ENCODE measurements around the gene SUCLG1.

- TF ChIP-seq, protein P1, sequence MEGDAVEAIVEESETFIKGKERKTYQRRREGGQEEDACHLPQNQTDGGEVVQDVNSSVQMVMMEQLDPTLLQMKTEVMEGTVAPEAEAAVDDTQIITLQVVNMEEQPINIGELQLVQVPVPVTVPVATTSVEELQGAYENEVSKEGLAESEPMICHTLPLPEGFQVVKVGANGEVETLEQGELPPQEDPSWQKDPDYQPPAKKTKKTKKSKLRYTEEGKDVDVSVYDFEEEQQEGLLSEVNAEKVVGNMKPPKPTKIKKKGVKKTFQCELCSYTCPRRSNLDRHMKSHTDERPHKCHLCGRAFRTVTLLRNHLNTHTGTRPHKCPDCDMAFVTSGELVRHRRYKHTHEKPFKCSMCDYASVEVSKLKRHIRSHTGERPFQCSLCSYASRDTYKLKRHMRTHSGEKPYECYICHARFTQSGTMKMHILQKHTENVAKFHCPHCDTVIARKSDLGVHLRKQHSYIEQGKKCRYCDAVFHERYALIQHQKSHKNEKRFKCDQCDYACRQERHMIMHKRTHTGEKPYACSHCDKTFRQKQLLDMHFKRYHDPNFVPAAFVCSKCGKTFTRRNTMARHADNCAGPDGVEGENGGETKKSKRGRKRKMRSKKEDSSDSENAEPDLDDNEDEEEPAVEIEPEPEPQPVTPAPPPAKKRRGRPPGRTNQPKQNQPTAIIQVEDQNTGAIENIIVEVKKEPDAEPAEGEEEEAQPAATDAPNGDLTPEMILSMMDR (IDR thresholded peaks at IDR 0.05) = no peak
- no peak for TF ChIP-seq ZFX (IDR thresholded peaks at IDR 0.05; ENCODE audit: borderline replicate concordance)
Measured at GRCh38 chr2:84441036-84441435, 18.0 kb downstream of the SUCLG1 start.
